Cortex of kidney (tissue), 1 donor: ENCODE data around the gene MDM4.

Source experiments
- DNase-seq: peaks from one replicate; lab custom pipeline; 2025; lab: John Stamatoyannopoulos, UW

Gene MDM4

GRCh38 chr1:204578867-204579664 is 62.9 kb downstream of the MDM4 start:
- DNase-seq = no peak

- no peak for DNase-seq
Observed at GRCh38 chr1:204579681-204580080, 63.5 kb downstream of the MDM4 start.

GRCh38 chr1:204580862-204581261 is 64.7 kb downstream of the MDM4 start:
- no peak for DNase-seq

DNA sequence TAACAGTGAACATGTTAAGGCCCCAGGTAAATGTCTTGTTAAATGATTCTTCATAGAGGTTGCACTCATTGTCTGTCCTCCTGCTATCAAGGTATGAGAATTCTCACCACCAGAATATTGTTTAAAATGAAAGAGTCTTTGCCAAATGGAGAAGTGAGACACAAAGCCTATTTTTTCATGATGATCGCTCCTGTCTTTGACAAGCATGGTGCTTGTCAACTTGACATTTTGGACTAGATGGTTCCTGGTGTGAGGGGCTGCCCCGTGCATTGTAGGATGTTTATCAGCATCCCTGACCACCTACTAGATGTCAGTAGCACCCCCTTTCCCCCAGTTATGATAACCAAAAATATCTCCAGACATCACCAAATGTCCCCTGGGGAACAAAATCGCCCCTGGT is 65.6 kb downstream of the MDM4 start:
- no peak for DNase-seq

DNA sequence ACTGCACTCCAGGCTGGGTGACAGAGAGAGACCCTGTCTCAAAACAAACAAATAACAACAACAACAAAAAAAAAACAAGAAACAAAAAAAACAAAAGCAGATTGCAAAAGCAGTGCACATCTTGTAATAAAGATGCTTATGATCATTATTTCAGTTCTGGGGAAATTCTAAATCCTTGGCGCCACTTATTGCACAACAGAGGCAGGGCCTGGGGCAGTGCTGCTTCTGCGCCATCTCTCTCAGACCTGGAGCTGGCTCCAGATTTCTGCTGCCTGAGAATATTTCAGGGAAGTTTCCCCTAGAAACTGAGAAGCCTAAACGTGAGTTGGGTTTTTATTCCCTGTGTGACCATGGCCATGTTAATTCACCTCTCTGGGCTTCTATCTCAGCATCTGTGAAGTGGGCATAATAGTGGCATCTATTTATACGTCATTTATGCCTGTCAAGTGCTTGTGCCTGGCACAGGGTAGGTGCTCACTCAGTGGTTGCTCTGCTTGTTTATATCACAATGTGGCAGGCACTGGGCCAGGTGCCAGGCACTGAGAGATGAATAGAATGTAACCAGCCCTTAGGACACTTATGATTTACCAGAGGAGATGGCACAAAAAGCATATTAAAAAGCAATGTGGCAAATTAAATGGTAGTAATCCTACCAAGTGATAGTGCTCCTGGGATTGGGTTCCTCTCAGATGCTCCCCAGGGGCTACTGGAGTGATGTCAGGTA is 67.9 kb downstream of the MDM4 start:
- no peak for DNase-seq

- no peak for DNase-seq
Observed at GRCh38 chr1:204584699-204585372, 68.6 kb downstream of the MDM4 start.

- no peak for DNase-seq
Observed at GRCh38 chr1:204587621-204588020, 71.4 kb downstream of the MDM4 start.

GRCh38 chr1:204588826-204589225 is 72.6 kb downstream of the MDM4 start:
- no peak for DNase-seq

GRCh38 chr1:204589409-204590038 is 73.3 kb downstream of the MDM4 start:
- no peak for DNase-seq

- no peak for DNase-seq
Observed at GRCh38 chr1:204591473-204592090, 75.4 kb downstream of the MDM4 start.

DNA sequence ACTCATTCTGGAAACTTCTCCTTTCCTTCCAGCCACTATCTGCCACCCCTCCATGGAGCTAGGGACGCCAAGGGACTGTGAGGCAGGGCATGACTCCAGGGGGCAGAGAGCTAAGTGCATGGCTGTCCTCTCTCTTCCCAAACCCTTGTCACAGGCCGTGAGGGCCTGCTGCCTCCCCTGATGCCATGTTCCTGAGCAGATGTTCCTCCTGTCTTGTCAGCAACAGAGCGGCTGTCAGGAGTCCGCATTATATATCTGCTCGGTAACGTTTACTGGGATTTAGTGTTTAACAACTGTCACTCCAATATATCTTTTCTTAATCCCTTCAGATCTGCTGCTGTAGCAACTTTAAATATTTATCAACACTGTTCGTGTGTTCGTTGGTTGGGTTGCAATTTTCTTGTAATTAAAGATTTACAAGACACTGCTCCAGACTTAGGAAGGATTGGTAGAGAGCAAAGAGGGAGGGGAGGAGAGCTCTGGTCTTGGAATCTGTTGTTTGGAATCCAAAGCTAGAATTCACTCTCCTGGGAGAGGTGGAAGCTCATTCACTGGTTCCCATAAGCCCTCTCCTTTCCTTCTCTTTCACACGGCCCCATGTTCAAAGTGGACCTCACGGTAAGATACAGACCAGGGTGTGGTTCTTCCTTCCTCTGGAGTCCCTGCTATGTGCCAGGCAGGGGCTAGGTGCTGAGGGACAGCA is 76.2 kb downstream of the MDM4 start:
- no peak for DNase-seq

DNA sequence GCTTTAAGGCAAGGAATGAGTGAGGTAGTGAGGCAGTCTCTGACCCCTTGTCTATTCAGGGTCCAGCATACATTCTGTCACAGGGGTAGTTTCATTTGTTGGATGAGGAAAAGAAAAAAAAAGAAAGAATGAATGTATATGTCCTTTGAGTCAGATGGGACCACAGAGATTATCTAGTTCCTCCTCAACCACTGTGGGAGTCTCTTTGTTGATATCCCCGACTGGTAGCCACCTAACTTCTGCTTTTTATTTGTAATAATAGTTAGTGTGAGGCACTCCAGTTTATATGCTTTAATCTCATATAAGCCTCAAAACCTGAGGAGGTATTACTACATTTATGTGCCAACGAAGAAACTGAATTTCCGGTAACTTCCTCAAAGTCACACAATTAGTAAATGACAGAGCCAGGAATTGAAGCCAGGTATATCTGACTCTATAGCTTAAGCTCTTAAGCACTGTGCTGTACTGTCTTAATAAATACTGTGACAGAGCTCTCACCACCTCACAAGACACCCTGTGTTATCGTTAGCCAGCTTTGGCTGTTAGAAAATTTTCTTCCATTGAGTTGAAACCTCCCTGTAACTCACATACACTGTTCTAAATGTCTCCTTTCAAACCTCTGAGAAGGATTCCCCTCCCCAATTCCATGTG is 82.2 kb downstream of the MDM4 start:
- no peak for DNase-seq

GRCh38 chr1:204599098-204599497 is 82.9 kb downstream of the MDM4 start:
- DNase-seq = no peak

DNA sequence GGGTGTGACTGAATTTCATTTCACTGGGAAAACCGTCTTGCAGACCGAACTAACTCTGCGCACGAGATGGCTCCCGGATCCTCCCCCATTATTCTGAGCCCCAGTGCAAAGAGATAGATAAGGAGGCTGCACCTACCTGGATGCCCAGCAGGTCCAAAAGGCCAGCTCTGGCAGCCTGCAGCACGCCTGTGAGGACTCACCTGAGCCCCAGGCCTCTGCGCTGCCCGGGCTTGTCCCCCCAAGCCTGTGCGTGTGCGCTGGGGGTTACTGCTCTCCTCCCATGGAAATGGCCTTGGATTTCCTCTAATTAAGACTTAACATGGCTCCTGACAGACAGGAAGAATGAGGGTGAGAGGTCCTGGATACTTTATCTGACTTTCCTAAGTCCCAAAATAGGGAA is 83.4 kb downstream of the MDM4 start:
- DNase-seq = no peak

DNA sequence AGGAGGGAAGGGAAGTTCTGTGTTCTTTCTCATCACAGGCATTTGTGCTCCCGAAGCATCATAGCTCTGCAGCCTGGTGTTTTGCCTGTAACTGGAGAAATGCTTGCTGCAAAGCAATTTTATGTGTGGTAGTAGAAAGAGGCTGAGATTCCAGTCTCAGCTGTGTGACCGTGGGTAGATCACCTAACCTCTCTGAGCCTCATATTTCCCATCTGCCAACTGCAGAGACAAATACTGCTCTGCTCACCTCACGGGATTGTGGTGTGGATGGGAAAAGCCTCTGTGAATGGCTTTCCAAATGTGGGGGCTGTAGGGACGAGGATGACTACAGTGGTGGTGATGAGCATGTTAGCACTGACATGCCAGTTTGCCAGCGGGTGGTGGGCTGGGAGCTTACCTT is 84.0 kb downstream of the MDM4 start:
- DNase-seq = no peak

DNA sequence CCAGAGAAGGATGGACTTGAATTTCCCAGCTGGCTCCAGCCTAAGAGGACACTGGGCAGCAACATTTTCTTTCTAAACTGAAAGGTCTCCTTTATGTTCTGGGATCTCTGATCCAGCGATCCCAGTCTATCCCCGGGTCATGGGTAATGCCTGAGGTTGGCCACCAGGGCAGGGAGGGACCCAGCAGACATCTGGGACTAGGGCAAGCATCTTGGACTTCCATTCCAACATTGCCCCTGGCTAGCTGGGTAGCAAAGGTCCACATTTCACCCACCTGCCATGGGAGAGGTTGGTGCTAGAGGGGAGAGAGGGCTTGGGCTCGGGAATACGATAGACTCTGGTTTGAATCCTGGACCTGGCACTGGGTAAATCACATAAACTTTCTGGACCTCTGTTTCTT is 84.8 kb downstream of the MDM4 start:
- no peak for DNase-seq

DNA sequence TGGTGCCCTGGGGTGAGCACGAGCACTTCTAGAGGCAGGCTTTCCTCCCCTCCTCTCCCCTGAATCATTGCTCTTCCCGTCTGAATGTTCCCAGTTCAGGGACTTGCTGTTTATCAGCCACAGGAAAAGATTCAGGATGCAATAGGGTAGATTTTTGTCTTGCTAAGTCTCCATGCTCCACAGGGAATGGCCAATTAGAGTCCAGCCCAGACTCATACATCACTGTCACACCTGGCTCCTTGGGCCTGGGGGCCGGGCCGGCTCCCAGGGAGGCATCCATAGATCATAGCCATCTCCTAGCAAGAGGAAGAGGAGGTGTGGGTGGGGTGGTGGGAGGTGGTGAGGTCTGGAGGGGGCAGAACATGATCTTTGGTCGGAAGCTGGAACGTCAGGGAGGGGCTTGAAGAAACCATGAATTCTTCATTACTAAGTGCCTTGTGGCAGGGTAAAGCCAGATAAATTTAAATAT is 85.9 kb downstream of the MDM4 start:
- no peak for DNase-seq

DNA sequence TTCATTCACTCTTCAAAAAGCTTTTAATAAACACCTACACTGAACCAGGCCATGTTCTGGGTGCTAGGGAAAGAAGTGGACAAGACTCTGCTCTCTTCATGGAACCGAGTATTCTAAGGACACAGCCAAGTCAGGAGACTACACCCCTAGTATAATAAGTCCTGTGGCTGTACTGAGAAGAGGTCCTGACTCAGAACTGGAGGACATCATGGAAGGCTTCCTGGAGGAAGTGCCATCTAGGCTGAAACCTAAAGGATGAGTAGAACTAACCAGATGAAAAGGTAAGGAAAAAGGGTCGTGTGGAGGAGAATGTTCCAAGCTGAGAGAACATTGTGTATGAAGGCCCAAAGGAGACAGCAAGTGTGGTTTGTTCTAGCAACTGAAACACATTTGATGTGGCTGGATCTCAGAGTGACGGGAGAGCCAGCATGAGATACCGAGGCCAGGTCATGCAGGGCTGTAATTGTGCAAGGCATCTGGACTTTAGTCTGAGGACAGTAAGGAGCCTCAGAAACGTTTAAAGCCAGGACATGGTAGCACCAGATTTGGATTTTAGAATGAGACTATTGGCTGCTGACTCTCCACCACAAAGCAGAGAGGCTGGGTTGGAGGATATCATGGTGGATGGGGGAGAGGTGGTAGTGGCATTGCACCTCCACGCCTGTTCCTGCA is 86.8 kb downstream of the MDM4 start:
- no peak for DNase-seq

- no peak for DNase-seq
Observed at GRCh38 chr1:204605791-204606190, 89.6 kb downstream of the MDM4 start.
